A673 (cell line): ENCODE results near the gene C1QTNF8. TPM values are rescaled to one million over a fixed set of nuclear protein-coding genes. Genes with fewer than 3 reads are reported as not detected.

ENCODE experiments used
- BruUV-seq: library from RNA; stranded (reverse); fragments of 400-500 nt; replicated peaks from 2 replicates; lab custom pipeline; 2021; lab: Mats Ljungman, UMichigan
- CTCF ChIA-PET: fragments of 300-600 bp; sonication (Branson Sonifier 250); formaldehyde crosslinking; loops from one replicate; lab custom pipeline; 2022; ENCODE audit warnings: antibody characterized with exemption; lab: Charles Lee
- POLR2A ChIA-PET: fragments of 300-600 bp; sonication (Branson Sonifier 250); formaldehyde crosslinking; loops from one replicate; lab custom pipeline; 2022; ENCODE audit warnings: antibody characterized with exemption; ENCODE audit not compliant: low non-redundant PET; lab: Charles Lee
- DNase-seq: peaks from one replicate; pipeline ENCODE4 v3.0.0-alpha.2; 2015; ENCODE audit warnings: low spot score
- H3K27ac ChIP-seq: fragments of 200-600 bp; sonication (generic); 2 replicates; pipeline ENCODE4 v1.5.1; 2016; ENCODE audit warnings: mixed run types, low read depth, mild to moderate bottlenecking, mixed read lengths, antibody characterized with exemption, low read length; ENCODE audit not compliant: poor library complexity, severe bottlenecking
- H3K27me3 ChIP-seq: fragments of 200-600 bp; sonication (generic); replicated peaks from 2 replicates; pipeline ENCODE4 v1.6.1; 2017; ENCODE audit warnings: mixed run types, low read depth, mild to moderate bottlenecking, mixed read lengths, antibody characterized with exemption, low read length; ENCODE audit not compliant: insufficient read depth, poor library complexity
- H3K36me3 ChIP-seq: fragments of 200-600 bp; sonication (generic); 2 replicates; pipeline ENCODE4 v1.6.1; 2016; ENCODE audit warnings: mixed run types, mild to moderate bottlenecking, mixed read lengths, antibody characterized with exemption, low read length; ENCODE audit not compliant: insufficient read depth, poor library complexity, severe bottlenecking
- H3K4me1 ChIP-seq: fragments of 200-600 bp; sonication (generic); 2 replicates; pipeline ENCODE4 v1.6.1; 2017; ENCODE audit warnings: mixed run types, mild to moderate bottlenecking, mixed read lengths, antibody characterized with exemption, low read length; ENCODE audit not compliant: insufficient read depth, poor library complexity, severe bottlenecking
- H3K4me3 ChIP-seq: fragments of 200-600 bp; sonication (generic); 2 replicates; pipeline ENCODE4 v1.5.1; 2016; ENCODE audit warnings: low read depth, mixed run types, mild to moderate bottlenecking, mixed read lengths, low read length; ENCODE audit not compliant: poor library complexity, severe bottlenecking
- H3K9me3 ChIP-seq: fragments of 200-600 bp; sonication (generic); 2 replicates; pipeline ENCODE4 v1.6.1; 2016; ENCODE audit warnings: mixed run types, low read depth, mild to moderate bottlenecking, mixed read lengths, antibody characterized with exemption, low read length; ENCODE audit not compliant: poor library complexity, severe bottlenecking
- CTCF ChIP-seq: fragments of 300-800, 200-600 bp; sonication (generic); conservative IDR thresholded peaks from 2 replicates; pipeline ENCODE4 v1.5.1; 2017; ENCODE audit warnings: low read depth, mild to moderate bottlenecking, antibody characterized with exemption, low read length, moderate library complexity, mixed read lengths
- EZH2 ChIP-seq: fragments of 200-600 bp; sonication (generic); IDR thresholded peaks from 2 replicates; pipeline ENCODE4 v1.6.1; 2017; ENCODE audit warnings: borderline replicate concordance, low read depth, mild to moderate bottlenecking, mixed read lengths, antibody characterized with exemption, low read length; ENCODE audit not compliant: poor library complexity, severe bottlenecking
- intact Hi-C: fragments of 100-400 bp; cut with micrococcal nuclease; formaldehyde crosslinking; loops from one replicate; pipeline ENCODE4 v1.10.0; 2022; ENCODE audit not compliant: unreplicated experiment
- total RNA-seq: library from RNA; stranded (reverse); gene quantifications from 2 replicates; pipeline ENCODE4 v1.2.3, GENCODE V29; 2021

Gene C1QTNF8
- total RNA-seq, 1 experiment from 2014 or later = not detected

- TF ChIP-seq CTCF (no peak), EZH2 (no peak)
- ChIA-PET CTCF (no interaction called here), POLR2A (no interaction called here)
- no peak for DNase-seq
- Histone ChIP-seq H3K9me3 (no peaks in the 10 kb centered on the region), H3K27me3 (no peaks in the 10 kb centered on the region), H3K4me3 (no peak overlapping the region), H3K27ac (no peak overlapping the region), H3K4me1 (peaks cover 8% of the 10 kb centered on the region), H3K36me3 (no peaks in the 10 kb centered on the region)
- no TSS peak for BruUV-seq
- intact Hi-C loops = no loop called here
Observed at GRCh38 chr16:1126044-1126443, 30.0 kb upstream of the C1QTNF8 start.

DNA sequence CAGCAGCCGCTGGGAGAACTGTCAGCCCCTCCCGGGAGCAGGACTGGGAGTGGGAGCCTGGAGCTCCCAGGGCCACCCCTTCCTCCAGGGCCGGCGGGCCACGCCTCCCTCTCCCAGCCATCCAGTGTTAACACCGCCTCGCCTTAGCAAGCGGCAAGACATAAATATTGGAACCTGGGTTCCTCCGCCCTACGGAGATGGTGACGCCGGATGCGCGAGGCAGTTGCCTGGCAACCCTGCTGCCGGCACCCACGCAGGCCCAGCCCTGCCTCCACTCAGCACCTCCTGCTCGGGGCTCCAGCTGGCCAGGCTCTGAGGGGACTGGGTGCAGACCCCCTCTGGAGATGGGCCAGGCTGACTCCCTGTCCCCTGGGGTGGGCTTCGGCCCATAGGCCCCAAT is 29.4 kb upstream of the C1QTNF8 start:
- no TSS peak for BruUV-seq
- peak; percentile 79 for DNase-seq
- ChIA-PET CTCF (no interaction called here), POLR2A (no interaction called here)
- TF ChIP-seq EZH2 = no peak
- TF ChIP-seq CTCF = no peak
- Histone ChIP-seq H3K27me3 (no peaks in the 10 kb centered on the region), H3K9me3 (no peaks in the 10 kb centered on the region), H3K4me1 (peaks cover 8% of the 10 kb centered on the region), H3K27ac (no peak overlapping the region), H3K36me3 (no peaks in the 10 kb centered on the region), H3K4me3 (no peak overlapping the region)
- intact Hi-C loops = no loop called here

DNA sequence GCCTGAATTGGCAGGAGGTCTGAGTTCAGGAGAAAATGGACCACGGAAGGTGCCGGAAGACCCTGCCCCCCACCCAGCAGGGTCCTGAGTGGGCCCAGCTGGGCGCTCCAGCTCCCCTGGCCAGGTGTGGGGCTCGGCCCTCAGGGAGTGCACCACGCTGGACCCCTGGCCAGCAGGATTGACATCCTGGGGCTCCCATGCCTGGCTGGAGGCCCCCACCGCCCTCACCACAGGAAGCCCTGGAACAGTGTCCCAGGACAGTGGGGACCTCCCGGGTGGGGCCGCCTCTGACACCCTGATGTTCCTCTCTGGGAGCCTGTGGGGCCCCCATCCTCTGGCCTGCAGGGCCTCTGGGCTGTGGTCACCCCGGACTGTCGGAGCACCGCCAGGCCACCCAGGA is 28.8 kb upstream of the C1QTNF8 start:
- Histone ChIP-seq H3K4me1 (peaks cover 8% of the 10 kb centered on the region), H3K9me3 (no peaks in the 10 kb centered on the region), H3K4me3 (no peak overlapping the region), H3K27ac (no peak overlapping the region), H3K36me3 (no peaks in the 10 kb centered on the region), H3K27me3 (no peaks in the 10 kb centered on the region)
- no peak for TF ChIP-seq CTCF
- TF ChIP-seq EZH2 = no peak
- CTCF ChIA-PET = no interaction called here
- POLR2A ChIA-PET = no interaction called here
- BruUV-seq = no TSS peak
- intact Hi-C loops = no loop called here
- DNase-seq = no peak
